A549 treated with AZD2906 at 1 μM for 4 hours (cell line): ENCODE data around the gene MRC2. TPM values are rescaled to one million over a fixed set of nuclear protein-coding genes. Genes with fewer than 3 reads are reported as not detected.

ENCODE experiments used
- total RNA-seq: library from RNA; stranded (reverse); fragments of 200-300 nt; extraction: Qiagen RNA extraction; gene quantifications from 5 replicates; pipeline ENCODE4 v1.2.3, GENCODE V29; 2022

The MRC2 gene
- 38.9 to 54.6 TPM (median 52.1 TPM) in 5 replicates for total RNA-seq

GRCh38 chr17:62627219-62627903 is at the start of gene MRC2:
TSS of gene MRC2 (plus strand) at chr17:62627670. CDS start at chr17:62627803, 133 bp downstream.

Other genes with a start within 250 kb of the MRC2 start
- gene EFCAB3, start 247.1 kb upstream of the MRC2 start, total RNA-seq: not detected in 5 replicates
- gene METTL2A, start 203.8 kb upstream of the MRC2 start, total RNA-seq: 27.2 to 29.6 TPM (median 28.5 TPM) in 5 replicates
- 28.1 to 31.7 TPM (median 31.1 TPM) in 5 replicates for gene TLK2, start 148.8 kb upstream of the MRC2 start, total RNA-seq
- gene MARCHF10, start 180.6 kb downstream of the MRC2 start, total RNA-seq: 0.97 to 1.8 TPM (median 1.8 TPM) in 5 replicates